ENCODE measurements around the gene SUPT20HL1.
A peak's percentile ranks its signal among the peaks of the same experiment; 100 is the strongest.
"Not testable (repeated sequence)": the region's sequence is repeated elsewhere in the genome, so short reads cannot be mapped to it uniquely, and the experiment has no call there.

Gene SUPT20HL1

DNA sequence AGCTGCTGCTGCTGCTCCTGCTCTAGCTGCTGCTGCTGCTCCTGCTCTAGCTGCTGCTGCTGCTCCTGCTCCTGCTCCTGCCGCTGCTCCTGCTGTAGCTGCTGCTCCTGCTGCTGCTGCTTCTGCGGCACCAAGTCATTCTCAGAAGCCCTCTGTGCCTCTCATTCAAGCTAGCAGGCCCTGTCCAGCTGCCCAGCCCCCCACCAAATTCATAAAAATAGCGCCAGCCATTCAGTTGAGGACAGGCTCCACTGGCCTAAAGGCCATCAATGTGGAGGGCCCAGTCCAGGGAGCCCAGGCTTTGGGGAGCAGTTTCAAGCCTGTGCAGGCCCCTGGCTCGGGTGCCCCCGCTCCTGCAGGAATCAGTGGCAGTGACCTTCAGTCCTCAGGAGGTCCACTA lies 3.9 kb downstream of the SUPT20HL1 start:
- no peak for ATAC-seq (ENCODE audit: low read depth)
- no peak overlapping the region for H3K4me3 ChIP-seq (ENCODE audit: severe bottlenecking)
- H3K27me3 ChIP-seq (ENCODE audit: insufficient read depth, poor library complexity, severe bottlenecking) = no peaks in the 10 kb centered on the region
- no peak overlapping the region for H3K27ac ChIP-seq (ENCODE audit: poor library complexity, severe bottlenecking)
- DNase-seq (ENCODE audit: low spot score) = no peak
- no peaks in the 10 kb centered on the region for H3K36me3 ChIP-seq (ENCODE audit: low read depth)
- H3K9me3 ChIP-seq (ENCODE audit: severe bottlenecking) = no peaks in the 10 kb centered on the region
- no peak for TF ChIP-seq CTCF (IDR thresholded peaks at IDR 0.05; ENCODE audit: poor library complexity, severe bottlenecking)
- no peaks in the 10 kb centered on the region for H3K4me1 ChIP-seq (ENCODE audit: insufficient read depth, poor library complexity, severe bottlenecking)

DNA sequence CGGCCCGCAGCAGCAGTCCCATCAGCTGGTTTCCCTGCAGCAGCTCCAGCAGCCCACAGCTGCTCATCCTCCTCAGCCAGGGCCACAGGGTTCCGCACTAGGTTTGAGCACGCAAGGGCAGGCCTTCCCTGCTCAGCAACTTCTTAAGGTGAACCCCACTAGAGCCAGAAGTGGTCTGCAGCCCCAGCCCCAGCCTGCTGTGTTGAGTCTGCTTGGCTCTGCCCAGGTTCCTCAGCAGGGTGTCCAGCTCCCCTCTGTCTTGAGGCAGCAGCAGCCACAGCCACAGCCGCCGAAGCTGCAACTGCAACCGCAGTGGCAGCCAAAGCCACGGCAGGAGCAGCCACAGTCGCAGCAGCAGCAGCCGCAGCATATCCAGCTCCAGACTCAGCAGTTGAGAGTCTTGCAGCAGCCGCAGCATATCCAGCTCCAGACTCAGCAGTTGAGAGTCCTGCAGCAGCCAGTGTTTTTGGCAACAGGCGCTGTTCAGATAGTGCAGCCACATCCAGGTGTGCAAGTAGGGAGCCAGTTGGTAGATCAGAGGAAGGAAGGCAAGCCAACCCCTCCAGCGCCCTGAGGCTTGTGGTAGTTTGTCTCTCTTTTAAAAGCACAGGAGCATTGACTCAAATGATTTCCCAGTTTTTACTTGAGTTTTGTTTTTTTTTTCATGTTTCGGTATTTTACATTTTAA lies 4.6 kb downstream of the SUPT20HL1 start:
- no peak for TF ChIP-seq CTCF (IDR thresholded peaks at IDR 0.05; ENCODE audit: poor library complexity, severe bottlenecking)
- Histone ChIP-seq H3K9me3 (ENCODE audit: severe bottlenecking) (no peaks in the 10 kb centered on the region), H3K36me3 (ENCODE audit: low read depth) (no peaks in the 10 kb centered on the region), H3K27ac (ENCODE audit: poor library complexity, severe bottlenecking) (no peak overlapping the region), H3K4me3 (ENCODE audit: severe bottlenecking) (no peak overlapping the region), H3K4me1 (ENCODE audit: insufficient read depth, poor library complexity, severe bottlenecking) (no peaks in the 10 kb centered on the region), H3K27me3 (ENCODE audit: insufficient read depth, poor library complexity, severe bottlenecking) (no peaks in the 10 kb centered on the region)
- no peak for DNase-seq (ENCODE audit: low spot score)
- no peak for ATAC-seq (ENCODE audit: low read depth)

DNA sequence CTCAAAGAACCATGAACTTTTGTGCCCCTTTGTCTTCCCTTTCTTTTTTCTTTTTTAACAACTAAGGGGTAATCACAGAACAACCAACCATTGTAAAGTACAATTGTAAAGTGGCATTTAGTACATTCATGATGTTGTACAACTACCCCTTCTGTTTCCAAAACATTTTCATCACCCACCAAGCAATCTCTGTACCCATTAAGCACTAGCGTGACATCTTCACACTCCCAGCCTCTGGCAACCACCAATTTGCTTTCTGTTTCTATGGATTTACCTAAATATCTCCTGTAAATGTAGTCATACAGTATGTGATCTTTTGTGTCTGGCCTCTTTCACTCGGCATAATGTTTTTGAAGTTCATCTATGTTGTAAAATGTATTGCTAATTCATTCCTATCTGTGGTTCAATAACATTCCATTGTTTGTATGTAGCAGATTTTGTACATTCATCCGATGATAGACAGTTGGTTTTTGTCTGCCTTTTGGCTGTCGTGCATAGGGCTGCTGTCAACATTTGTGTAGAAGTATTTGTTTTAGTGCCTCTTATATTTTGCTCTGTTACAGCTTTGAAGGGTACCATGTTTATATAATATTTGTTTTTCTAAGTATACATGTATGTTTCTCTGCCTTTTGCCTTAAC lies 6.4 kb downstream of the SUPT20HL1 start:
- not testable (repeated sequence) for H3K36me3 ChIP-seq (ENCODE audit: low read depth); H3K27me3 ChIP-seq (ENCODE audit: insufficient read depth, poor library complexity, severe bottlenecking); H3K9me3 ChIP-seq (ENCODE audit: severe bottlenecking); H3K4me1 ChIP-seq (ENCODE audit: insufficient read depth, poor library complexity, severe bottlenecking); DNase-seq (ENCODE audit: low spot score); H3K27ac ChIP-seq (ENCODE audit: poor library complexity, severe bottlenecking); ATAC-seq (ENCODE audit: low read depth); H3K4me3 ChIP-seq (ENCODE audit: severe bottlenecking)

- H3K4me1 ChIP-seq (ENCODE audit: insufficient read depth, poor library complexity, severe bottlenecking) = no peaks in the 10 kb centered on the region
- no peak for TF ChIP-seq CTCF (IDR thresholded peaks at IDR 0.05; ENCODE audit: poor library complexity, severe bottlenecking)
Observed at GRCh38 chrX:24369816-24370215, 9.4 kb downstream of the SUPT20HL1 start.

GRCh38 chrX:24371391-24371972 lies 11.0 kb downstream of the SUPT20HL1 start:
- H3K4me1 ChIP-seq (ENCODE audit: insufficient read depth, poor library complexity, severe bottlenecking) = no peaks in the 10 kb centered on the region
- no peak for DNase-seq (ENCODE audit: low spot score)

More at GRCh38 chrX:24369816-24370215, 9.4 kb downstream of the SUPT20HL1 start:
- Histone ChIP-seq H3K27me3 (ENCODE audit: insufficient read depth, poor library complexity, severe bottlenecking) (no peaks in the 10 kb centered on the region), H3K4me3 (ENCODE audit: severe bottlenecking) (no peak overlapping the region), H3K36me3 (ENCODE audit: low read depth) (no peaks in the 10 kb centered on the region), H3K9me3 (ENCODE audit: severe bottlenecking) (no peaks in the 10 kb centered on the region), H3K27ac (ENCODE audit: poor library complexity, severe bottlenecking) (no peak overlapping the region)
- DNase-seq (ENCODE audit: low spot score) = no peak
- ATAC-seq (ENCODE audit: low read depth) = no peak

More at GRCh38 chrX:24371391-24371972, 11.0 kb downstream of the SUPT20HL1 start:
- Histone ChIP-seq H3K4me3 (ENCODE audit: severe bottlenecking) (no peak overlapping the region), H3K27me3 (ENCODE audit: insufficient read depth, poor library complexity, severe bottlenecking) (no peaks in the 10 kb centered on the region), H3K27ac (ENCODE audit: poor library complexity, severe bottlenecking) (no peak overlapping the region), H3K9me3 (ENCODE audit: severe bottlenecking) (no peaks in the 10 kb centered on the region), H3K36me3 (ENCODE audit: low read depth) (no peaks in the 10 kb centered on the region)
- TF ChIP-seq CTCF (IDR thresholded peaks at IDR 0.05; ENCODE audit: poor library complexity, severe bottlenecking) = peak; percentile 60
- peak; percentile 66 for ATAC-seq (ENCODE audit: low read depth)
